NB4 (cell line): ENCODE results near the gene FTSJ1.

Experiments used
- DNase-seq: peaks from one replicate; pipeline ENCODE4 v3.0.0; 2010; ENCODE audit warnings: low read depth
- H3K4me3 ChIP-seq: one replicate; pipeline ENCODE4 v1.5.1; 2011; ENCODE audit warnings: mild to moderate bottlenecking, low read depth, low read length, moderate library complexity
- CTCF ChIP-seq: IDR thresholded peaks from one replicate; pipeline ENCODE4 v1.5.1; 2012; ENCODE audit warnings: low read depth, low read length
- MAX ChIP-seq: IDR thresholded peaks from 2 replicates; pipeline ENCODE4 v1.6.1; 2011; ENCODE audit warnings: low read depth, low read length
- MYC ChIP-seq: IDR thresholded peaks from 2 replicates; pipeline ENCODE4 v1.6.1; 2011; ENCODE audit warnings: low read depth, low read length
- POLR2A ChIP-seq: IDR thresholded peaks from 2 replicates; pipeline ENCODE4 v1.6.1; 2011; ENCODE audit warnings: mild to moderate bottlenecking; ENCODE audit not compliant: insufficient read length; ENCODE audit errors: extremely low read depth

FTSJ1 gene

GRCh38 chrX:48468693-48469691, 7.0 kb upstream of the FTSJ1 start:
- TF ChIP-seq CTCF (peak; percentile 55), POLR2A (peak; percentile 27), MYC (no peak), MAX (no peak)
- H3K4me3 ChIP-seq = peak overlapping the region; percentile 92
- peak; percentile 76 for DNase-seq

GRCh38 chrX:48470110-48470832, 5.7 kb upstream of the FTSJ1 start, which contains the start of gene SLC38A5:
Gene SLC38A5 (minus strand): TSS chrX:48470260. CDS start chrX:48467924, 2,336 bp downstream.
- TF ChIP-seq MAX (no peak), MYC (no peak), POLR2A (no peak), CTCF (no peak)
- peak within 1 kb of the TSS; percentile 92 for H3K4me3 ChIP-seq
- no peak for DNase-seq

GRCh38 chrX:48470833-48471118, 5.2 kb upstream of the FTSJ1 start:
- TF ChIP-seq MAX (no peak), POLR2A (no peak), MYC (no peak), CTCF (no peak)
- DNase-seq = no peak
- H3K4me3 ChIP-seq = no peak overlapping the region

GRCh38 chrX:48471504-48471903, 4.5 kb upstream of the FTSJ1 start:
- DNase-seq = no peak
- TF ChIP-seq MYC (no peak), MAX (no peak), CTCF (no peak), POLR2A (no peak)
- no peak overlapping the region for H3K4me3 ChIP-seq

- no peak for DNase-seq
- no peak overlapping the region for H3K4me3 ChIP-seq
- TF ChIP-seq MYC (no peak), CTCF (no peak), POLR2A (no peak), MAX (no peak)
Observed at GRCh38 chrX:48472225-48472624, 3.8 kb upstream of the FTSJ1 start.
